ENCODE data around the gene KASH5.
A peak's percentile ranks its signal among the peaks of the same experiment; 100 is the strongest.
"Not testable (repeated sequence)": the region's sequence is repeated elsewhere in the genome, so short reads cannot be mapped to it uniquely, and the experiment has no call there.

The KASH5 gene

GRCh38 chr19:49455773-49456172 is 67.7 kb downstream of the KASH5 start:
- Histone ChIP-seq H3K4me3 (ENCODE audit: low read depth, low read length) (no peak overlapping the region), H3K9me3 (ENCODE audit: control insufficient read depth, low read length) (no peaks in the 10 kb centered on the region), H3K4me1 (no peaks in the 10 kb centered on the region), H3K4me2 (ENCODE audit: low read length) (no peak overlapping the region), H3K27me3 (ENCODE audit: control insufficient read depth, insufficient read depth, low read length) (no peaks in the 10 kb centered on the region), H3K36me3 (ENCODE audit: control insufficient read depth, insufficient read depth, low read length) (no peaks in the 10 kb centered on the region), H2AFZ (no peak overlapping the region), H3K79me2 (no peaks in the 10 kb centered on the region), H3K9ac (no peak overlapping the region), H3K27ac (no peak overlapping the region)
- TF ChIP-seq CTCF (IDR thresholded peaks at IDR 0.05): no peak

GRCh38 chr19:49456326-49456725 is 68.3 kb downstream of the KASH5 start:
- H3K27me3 ChIP-seq (ENCODE audit: control insufficient read depth, insufficient read depth, low read length): no peaks in the 10 kb centered on the region
- no peak overlapping the region for H3K4me2 ChIP-seq (ENCODE audit: low read length)
- H3K79me2 ChIP-seq: no peaks in the 10 kb centered on the region
- H3K4me1 ChIP-seq: no peaks in the 10 kb centered on the region
- H3K4me3 ChIP-seq (ENCODE audit: low read depth, low read length): no peak overlapping the region
- no peaks in the 10 kb centered on the region for H3K36me3 ChIP-seq (ENCODE audit: control insufficient read depth, insufficient read depth, low read length)
- no peaks in the 10 kb centered on the region for H3K9me3 ChIP-seq (ENCODE audit: control insufficient read depth, low read length)
- peak overlapping the region; percentile 36 for H3K27ac ChIP-seq
- no peak overlapping the region for H3K9ac ChIP-seq
- no peak for TF ChIP-seq CTCF (IDR thresholded peaks at IDR 0.05)
- no peak overlapping the region for H2AFZ ChIP-seq

GRCh38 chr19:49458567-49458903 is 70.5 kb downstream of the KASH5 start:
- H3K27me3 ChIP-seq (ENCODE audit: control insufficient read depth, insufficient read depth, low read length): no peaks in the 10 kb centered on the region
- no peak for TF ChIP-seq CTCF (IDR thresholded peaks at IDR 0.05)
- H3K27ac ChIP-seq: peak overlapping the region; percentile 42
- H3K9ac ChIP-seq: no peak overlapping the region
- no peaks in the 10 kb centered on the region for H3K36me3 ChIP-seq (ENCODE audit: control insufficient read depth, insufficient read depth, low read length)
- no peak overlapping the region for H2AFZ ChIP-seq
- H3K79me2 ChIP-seq: no peaks in the 10 kb centered on the region
- H3K4me2 ChIP-seq (ENCODE audit: low read length): no peak overlapping the region
- H3K4me3 ChIP-seq (ENCODE audit: low read depth, low read length): no peak overlapping the region
- no peaks in the 10 kb centered on the region for H3K9me3 ChIP-seq (ENCODE audit: control insufficient read depth, low read length)
- no peaks in the 10 kb centered on the region for H3K4me1 ChIP-seq

- H3K4me1 ChIP-seq: no peaks in the 10 kb centered on the region
These were observed 71.3 kb downstream of the KASH5 start for GRCh38 chr19:49459388-49459787.

GRCh38 chr19:49461130-49461529 is 73.1 kb downstream of the KASH5 start:
- not testable (repeated sequence) for H2AFZ ChIP-seq; H3K27ac ChIP-seq; H3K9me3 ChIP-seq (ENCODE audit: control insufficient read depth, low read length); H3K4me2 ChIP-seq (ENCODE audit: low read length); H3K4me3 ChIP-seq (ENCODE audit: low read depth, low read length); H3K36me3 ChIP-seq (ENCODE audit: control insufficient read depth, insufficient read depth, low read length); H3K79me2 ChIP-seq; H3K27me3 ChIP-seq (ENCODE audit: control insufficient read depth, insufficient read depth, low read length); H3K4me1 ChIP-seq; H3K9ac ChIP-seq

More at GRCh38 chr19:49459388-49459787, 71.3 kb downstream of the KASH5 start:
- TF ChIP-seq CTCF (IDR thresholded peaks at IDR 0.05): no peak
- H3K27me3 ChIP-seq (ENCODE audit: control insufficient read depth, insufficient read depth, low read length): no peaks in the 10 kb centered on the region
- no peaks in the 10 kb centered on the region for H3K36me3 ChIP-seq (ENCODE audit: control insufficient read depth, insufficient read depth, low read length)
- H3K9ac ChIP-seq: no peak overlapping the region
- H3K4me2 ChIP-seq (ENCODE audit: low read length): no peak overlapping the region
- no peaks in the 10 kb centered on the region for H3K79me2 ChIP-seq
- no peak overlapping the region for H3K4me3 ChIP-seq (ENCODE audit: low read depth, low read length)
- H3K9me3 ChIP-seq (ENCODE audit: control insufficient read depth, low read length): no peaks in the 10 kb centered on the region
- no peak overlapping the region for H2AFZ ChIP-seq
- H3K27ac ChIP-seq: no peak overlapping the region
